ENCODE data around the gene RBM22.

RBM22 gene

GRCh38 chr5:150648294-150649107 lies 52.4 kb downstream of the RBM22 start:
- no peak overlapping the region for H3K27ac ChIP-seq
- no peaks in the 10 kb centered on the region for H3K36me3 ChIP-seq
- H3K9me3 ChIP-seq (ENCODE audit: severe bottlenecking) = no peaks in the 10 kb centered on the region
- no peak overlapping the region for H3K4me3 ChIP-seq (ENCODE audit: low read depth, low read length)
- TF ChIP-seq CTCF (IDR thresholded peaks at IDR 0.05; ENCODE audit: low read depth, low read length) = no peak
- H3K27me3 ChIP-seq (ENCODE audit: insufficient read depth, low read depth, severe bottlenecking) = no peaks in the 10 kb centered on the region
- DNase-seq = no peak

GRCh38 chr5:150647275-150648251 lies 53.3 kb downstream of the RBM22 start:
- H3K27me3 ChIP-seq (ENCODE audit: insufficient read depth, low read depth, severe bottlenecking) = no peaks in the 10 kb centered on the region
- H3K36me3 ChIP-seq = no peaks in the 10 kb centered on the region
- no peak overlapping the region for H3K4me3 ChIP-seq (ENCODE audit: low read depth, low read length)
- H3K9me3 ChIP-seq (ENCODE audit: severe bottlenecking) = no peaks in the 10 kb centered on the region
- H3K27ac ChIP-seq = no peak overlapping the region
- TF ChIP-seq CTCF (IDR thresholded peaks at IDR 0.05; ENCODE audit: low read depth, low read length) = peak; percentile 19; the same call in 1 of the 2 replicates
- peak; percentile 55 for DNase-seq

GRCh38 chr5:150645070-150645700 lies 55.7 kb downstream of the RBM22 start:
- no peak for TF ChIP-seq CTCF (IDR thresholded peaks at IDR 0.05; ENCODE audit: low read depth, low read length)
- no peak overlapping the region for H3K27ac ChIP-seq
- H3K9me3 ChIP-seq (ENCODE audit: severe bottlenecking) = no peaks in the 10 kb centered on the region
- H3K27me3 ChIP-seq (ENCODE audit: insufficient read depth, low read depth, severe bottlenecking) = no peaks in the 10 kb centered on the region
- no peak overlapping the region for H3K4me3 ChIP-seq (ENCODE audit: low read depth, low read length)
- H3K36me3 ChIP-seq = no peaks in the 10 kb centered on the region
- DNase-seq = no peak

- no peaks in the 10 kb centered on the region for H3K9me3 ChIP-seq (ENCODE audit: severe bottlenecking)
- DNase-seq = no peak
- H3K27ac ChIP-seq = no peak overlapping the region
- no peaks in the 10 kb centered on the region for H3K36me3 ChIP-seq
- TF ChIP-seq CTCF (IDR thresholded peaks at IDR 0.05; ENCODE audit: low read depth, low read length) = no peak
- no peak overlapping the region for H3K4me3 ChIP-seq (ENCODE audit: low read depth, low read length)
- H3K27me3 ChIP-seq (ENCODE audit: insufficient read depth, low read depth, severe bottlenecking) = no peaks in the 10 kb centered on the region
Observed at GRCh38 chr5:150644514-150644913, 56.3 kb downstream of the RBM22 start.

GRCh38 chr5:150644058-150644457 lies 56.8 kb downstream of the RBM22 start:
- Histone ChIP-seq H3K27ac (no peak overlapping the region), H3K27me3 (ENCODE audit: insufficient read depth, low read depth, severe bottlenecking) (no peaks in the 10 kb centered on the region), H3K36me3 (no peaks in the 10 kb centered on the region), H3K9me3 (ENCODE audit: severe bottlenecking) (no peaks in the 10 kb centered on the region), H3K4me3 (ENCODE audit: low read depth, low read length) (no peak overlapping the region)
- no peak for DNase-seq
- no peak for TF ChIP-seq CTCF (IDR thresholded peaks at IDR 0.05; ENCODE audit: low read depth, low read length)

All from WERI-Rb-1 (cell line).